Measurements from ENCODE around the gene MYO9B.
"Not testable (repeated sequence)": the region's sequence is repeated elsewhere in the genome, so short reads cannot be mapped to it uniquely, and the experiment has no call there.

The MYO9B gene

GRCh38 chr19:17094694-17095093 is 19.1 kb downstream of the MYO9B start:
- DNase-seq = not testable (repeated sequence)

GRCh38 chr19:17095141-17095919 is 19.8 kb downstream of the MYO9B start:
- DNase-seq = no peak

GRCh38 chr19:17097593-17098126 is 22.1 kb downstream of the MYO9B start:
- DNase-seq = no peak

- DNase-seq = no peak
Observed at GRCh38 chr19:17098326-17098725, 22.7 kb downstream of the MYO9B start.

DNA sequence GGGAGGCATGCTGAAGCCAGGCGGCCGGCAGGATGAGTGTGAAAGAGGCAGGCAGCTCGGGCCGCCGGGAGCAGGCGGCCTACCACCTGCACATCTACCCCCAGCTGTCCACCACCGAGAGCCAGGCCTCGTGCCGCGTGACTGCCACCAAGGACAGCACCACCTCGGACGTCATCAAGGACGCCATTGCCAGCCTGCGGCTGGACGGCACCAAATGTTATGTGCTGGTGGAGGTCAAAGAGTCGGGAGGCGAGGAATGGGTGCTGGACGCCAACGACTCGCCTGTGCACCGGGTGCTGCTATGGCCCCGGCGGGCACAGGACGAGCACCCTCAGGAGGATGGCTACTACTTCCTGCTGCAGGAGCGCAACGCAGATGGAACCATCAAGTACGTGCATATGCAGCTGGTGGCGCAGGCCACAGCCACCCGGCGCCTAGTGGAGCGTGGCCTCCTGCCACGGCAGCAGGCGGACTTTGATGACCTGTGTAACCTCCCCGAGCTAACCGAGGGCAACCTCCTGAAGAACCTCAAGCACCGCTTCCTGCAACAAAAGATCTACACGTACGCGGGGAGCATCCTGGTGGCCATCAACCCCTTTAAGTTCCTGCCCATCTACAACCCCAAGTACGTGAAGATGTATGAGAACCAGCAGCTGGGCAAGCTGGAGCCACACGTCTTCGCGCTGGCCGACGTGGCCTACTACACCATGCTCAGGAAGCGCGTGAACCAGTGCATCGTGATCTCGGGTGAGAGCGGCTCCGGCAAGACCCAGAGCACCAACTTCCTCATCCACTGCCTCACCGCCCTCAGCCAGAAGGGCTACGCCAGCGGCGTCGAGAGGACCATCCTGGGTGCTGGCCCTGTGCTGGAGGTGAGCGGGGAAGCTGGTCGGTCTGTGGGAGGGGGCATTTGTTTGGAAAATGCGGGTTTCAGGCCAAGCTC is 26.4 kb downstream of the MYO9B start:
- DNase-seq = no peak

GRCh38 chr19:17103177-17103576 is 27.6 kb downstream of the MYO9B start:
- DNase-seq = no peak

- no peak for DNase-seq
Observed at GRCh38 chr19:17104679-17105078, 29.1 kb downstream of the MYO9B start.

DNA sequence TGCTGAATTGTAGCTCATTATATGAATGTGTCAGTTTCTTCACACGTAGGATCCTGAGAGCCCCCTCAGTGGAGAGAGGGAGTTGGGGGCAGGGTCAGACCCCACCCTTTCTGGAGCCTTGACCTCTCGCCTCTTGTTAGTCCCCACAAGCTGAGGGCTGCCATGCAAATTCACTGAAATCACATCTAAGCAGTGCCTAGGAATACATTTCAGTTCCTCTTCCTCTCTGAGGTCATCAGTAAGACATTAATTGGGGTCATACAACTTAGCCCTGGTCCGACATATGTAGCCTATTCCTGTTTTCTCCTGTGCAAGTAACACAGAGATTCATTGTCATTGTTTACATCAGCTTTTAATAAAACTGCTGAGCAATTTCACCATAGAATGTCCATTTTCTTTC is 30.0 kb downstream of the MYO9B start:
- DNase-seq = no peak

DNA sequence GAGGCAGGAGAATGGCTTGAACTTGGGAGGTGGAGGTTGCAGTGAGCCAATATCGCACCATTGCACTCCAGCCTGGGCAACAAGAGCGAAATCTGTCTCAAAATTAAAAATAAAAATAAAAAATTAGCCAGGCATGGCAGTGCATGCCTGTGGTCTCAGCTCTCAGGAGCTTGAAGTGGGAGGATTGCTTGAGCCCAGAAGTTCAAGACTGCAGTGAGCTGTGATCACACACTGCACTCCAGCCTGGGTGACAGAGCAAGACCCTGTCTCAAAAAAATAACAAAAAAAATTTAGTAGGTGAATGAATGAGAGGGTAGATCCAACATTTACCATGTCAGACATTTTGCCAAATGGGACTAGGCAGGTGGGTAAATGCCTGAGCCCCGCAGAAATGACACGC is 31.4 kb downstream of the MYO9B start:
- DNase-seq = not testable (repeated sequence)

DNA sequence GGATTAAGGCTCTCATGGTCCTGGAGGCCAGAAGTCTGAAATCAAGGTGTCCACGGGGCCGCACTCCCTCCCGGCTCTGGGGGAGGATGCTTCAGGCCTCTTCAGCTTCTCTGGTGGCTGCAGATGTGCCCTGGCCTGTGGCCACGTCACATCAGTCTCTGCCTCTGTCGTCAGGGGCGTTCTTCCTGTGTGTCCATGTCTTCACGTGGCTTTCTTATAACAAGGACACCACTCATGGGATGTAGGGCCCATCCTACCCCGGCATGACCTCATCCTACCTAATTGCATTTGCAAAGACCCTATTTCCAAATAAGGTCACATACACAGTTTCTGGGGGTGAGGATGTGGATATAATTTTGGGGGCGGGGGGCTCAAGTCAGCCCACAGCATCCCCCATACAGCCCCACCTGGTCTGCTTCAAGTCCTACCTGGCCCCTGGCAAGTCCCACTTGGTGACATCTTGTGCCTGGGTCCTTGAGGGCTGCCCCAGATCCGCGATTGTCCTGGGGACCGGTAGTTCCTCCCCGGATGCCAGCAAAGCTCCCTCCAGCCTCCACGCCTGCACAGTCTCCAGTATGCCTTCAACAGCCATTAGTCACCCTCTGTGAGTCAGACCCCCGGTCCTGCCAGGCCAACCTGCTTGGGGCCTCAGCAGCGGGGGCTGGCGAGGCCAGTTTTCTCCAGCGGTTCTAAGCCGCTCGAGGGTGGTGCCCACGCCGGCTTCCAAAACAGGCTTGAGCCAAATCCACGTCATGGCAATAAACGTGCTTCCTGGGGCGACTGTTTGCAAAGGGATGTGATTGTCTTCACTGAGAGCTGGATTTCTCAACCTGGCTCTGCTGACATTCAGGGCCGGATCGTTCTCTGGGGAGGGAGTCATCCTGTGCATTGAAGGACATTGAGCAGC is 32.2 kb downstream of the MYO9B start:
- no peak for DNase-seq

- DNase-seq = no peak
Observed at GRCh38 chr19:17108453-17108784, 32.8 kb downstream of the MYO9B start.

- no peak for DNase-seq
Observed at GRCh38 chr19:17109300-17109699, 33.7 kb downstream of the MYO9B start.

DNA sequence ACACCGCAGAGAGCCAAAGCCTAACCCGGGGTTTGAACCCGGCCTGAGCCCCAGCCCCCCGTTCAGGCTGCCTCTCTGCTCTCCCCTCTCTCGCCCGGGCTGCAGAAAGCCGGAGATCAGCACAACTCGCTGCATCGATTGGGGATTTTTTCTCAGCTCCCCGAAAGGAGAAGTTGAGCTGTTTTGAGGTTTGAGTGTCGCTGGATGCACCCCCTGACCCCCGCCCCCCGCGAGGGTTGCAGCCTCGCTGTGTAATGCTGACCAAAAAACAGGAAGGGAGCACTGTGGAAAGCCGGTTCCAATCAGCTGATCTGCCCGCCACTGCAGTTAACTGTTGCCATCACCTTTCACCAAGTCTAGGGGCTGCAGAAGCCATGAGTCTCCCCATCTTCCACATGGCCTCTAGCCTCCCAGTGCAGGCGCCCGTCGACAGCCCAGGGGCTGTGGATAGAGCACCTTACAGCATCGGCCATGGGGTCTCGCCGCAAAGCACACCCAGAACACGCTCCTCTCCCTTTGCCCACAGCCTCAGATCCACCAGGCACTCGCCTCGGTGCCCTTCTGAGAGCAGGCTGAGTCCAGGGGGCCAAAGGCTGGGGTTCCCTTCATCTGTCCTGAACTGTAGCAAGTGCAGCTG is 34.5 kb downstream of the MYO9B start:
- DNase-seq = no peak

DNA sequence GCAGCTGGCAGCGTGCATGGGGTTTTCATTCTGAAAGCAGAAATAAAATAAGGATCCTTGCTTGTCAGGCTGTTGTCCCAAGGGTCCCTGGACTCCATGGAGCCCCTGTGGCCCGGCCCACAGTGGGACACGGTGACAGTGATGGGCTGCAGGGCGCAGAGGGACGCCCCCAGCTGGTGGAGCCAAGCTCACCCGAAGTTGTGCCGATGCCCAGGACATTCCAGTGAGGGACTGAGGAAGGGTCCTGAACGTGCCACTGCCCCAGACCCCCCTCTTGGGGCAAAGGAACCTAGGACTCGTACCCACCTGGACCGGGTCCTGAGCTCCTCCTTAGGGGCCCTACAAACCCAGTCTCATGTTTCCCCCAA is 35.0 kb downstream of the MYO9B start:
- no peak for DNase-seq

DNA sequence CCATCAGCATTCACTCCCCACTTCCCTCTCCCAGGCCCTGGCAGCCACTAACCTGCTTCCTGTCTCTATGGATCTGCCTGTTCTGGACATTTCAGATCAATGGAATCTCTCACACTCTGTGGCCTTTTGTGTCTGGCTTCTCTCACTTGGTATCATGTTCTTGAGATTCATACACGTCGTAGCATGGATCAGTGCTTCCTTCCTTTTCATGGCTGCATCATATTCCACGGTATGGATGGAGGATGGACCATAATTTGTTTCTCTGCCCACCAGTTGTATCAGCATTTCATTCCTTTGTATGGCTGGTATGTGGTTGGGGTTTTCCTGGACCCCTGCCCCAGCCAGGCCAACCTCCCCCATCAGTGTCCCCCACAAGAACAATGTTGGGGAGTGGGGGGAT is 36.2 kb downstream of the MYO9B start:
- DNase-seq = no peak

DNA sequence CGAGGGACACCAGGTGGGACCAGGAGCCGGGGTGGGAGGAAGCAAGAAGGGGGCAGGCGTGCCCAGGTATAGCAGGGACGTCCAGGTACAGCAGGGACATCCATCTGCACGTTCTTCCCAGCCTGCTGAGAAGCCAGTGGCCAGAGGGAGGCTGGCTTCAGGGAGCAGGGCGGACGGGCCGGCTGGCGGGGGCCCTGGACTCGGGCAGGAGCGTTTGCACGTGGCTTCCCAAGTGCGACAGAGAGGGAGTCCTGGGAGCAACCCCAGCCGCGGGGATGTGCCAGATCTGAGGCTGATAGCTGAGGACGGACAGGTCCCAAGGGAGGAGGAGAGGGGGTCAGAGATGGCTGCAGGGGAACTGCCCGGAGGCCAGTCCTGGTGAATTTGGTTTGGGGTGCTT is 36.7 kb downstream of the MYO9B start:
- no peak for DNase-seq

- no peak for DNase-seq
Observed at GRCh38 chr19:17112700-17113099, 37.1 kb downstream of the MYO9B start.

DNA sequence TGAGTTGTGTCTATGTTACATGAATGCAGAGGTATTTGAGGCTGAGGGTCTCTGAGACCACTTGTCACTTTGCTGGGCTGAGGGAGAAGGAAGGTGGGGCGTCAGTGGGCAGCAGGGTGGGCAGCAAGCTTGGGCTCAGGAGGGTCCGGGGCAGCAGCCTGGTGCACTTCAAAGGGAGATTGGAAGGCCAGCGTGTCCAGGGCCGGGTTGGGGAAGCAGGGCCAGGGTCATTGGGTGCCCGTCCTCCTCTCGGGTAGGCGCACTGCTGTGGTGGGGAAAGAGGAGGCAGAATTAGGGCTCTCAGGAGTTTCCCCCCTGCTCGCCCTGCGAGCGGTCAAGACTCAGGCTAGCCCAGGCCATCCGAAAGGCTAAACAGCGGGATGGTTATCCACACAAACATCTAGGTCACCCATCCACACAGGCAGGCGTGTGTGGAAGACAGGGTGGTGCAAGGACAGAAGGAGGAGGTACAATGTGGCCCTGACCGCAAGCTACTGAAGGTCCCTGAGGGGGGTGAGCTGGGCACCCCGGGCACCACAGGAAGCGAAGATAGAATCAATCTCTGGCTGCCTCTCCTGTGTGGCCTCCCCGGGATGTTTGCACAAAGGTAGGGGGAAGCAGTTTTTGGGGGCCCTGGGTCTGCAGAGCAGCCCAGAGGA is 37.7 kb downstream of the MYO9B start:
- no peak for DNase-seq

- no peak for DNase-seq
Observed at GRCh38 chr19:17114414-17114831, 38.8 kb downstream of the MYO9B start.

GRCh38 chr19:17116996-17117702 is 41.6 kb downstream of the MYO9B start:
- DNase-seq = no peak

- DNase-seq = no peak
Observed at GRCh38 chr19:17118957-17119356, 43.4 kb downstream of the MYO9B start.

All from activated CD4-positive, alpha-beta T cell treated with anti-CD3 and anti-CD28 coated beads, Interleukin-2, amount 50 U/mL, for 4 hours (primary cell).